ENCODE measurements around the gene AOPEP. TPM values are rescaled to one million over a fixed set of nuclear protein-coding genes. Genes with fewer than 3 reads are reported as not detected.
A peak's percentile ranks its signal among the peaks of the same experiment; 100 is the strongest.

Gene AOPEP
- total RNA-seq, 1 experiment from 2014 or later = 89.5 TPM

- intact Hi-C loops (cut with micrococcal nuclease; ENCODE audit: unreplicated experiment) = loop anchor here (5.0 kb wide), 1 partner anchor 460 kb away; no protein-coding TSS in a partner anchor
- no TSS peak for BruUV-seq (replicated peaks)
- peak; percentile 80 for DNase-seq
- H3K4me1 Mint-ChIP-seq (ENCODE audit: low read depth, unreplicated experiment) = peaks cover 19% of the 10 kb centered on the region
- H3K27ac Mint-ChIP-seq (ENCODE audit: unreplicated experiment) = no peak overlapping the region
- no peaks in the 10 kb centered on the region for H3K27me3 Mint-ChIP-seq (ENCODE audit: unreplicated experiment)
- CTCF ChIA-PET = interaction anchor here (0.6 to 1.7 kb wide), 7 partner anchors 35 to 459 kb away, joined by 3 to 12 read pairs (median 5); partner anchors contain the start of gene AOPEP
- H3K36me3 Mint-ChIP-seq (ENCODE audit: insufficient read depth, unreplicated experiment) = peaks cover 5% of the 10 kb centered on the region
- peak; percentile 79 for TF ChIP-seq CTCF (IDR thresholded peaks at IDR 0.05; ENCODE audit: unreplicated experiment)
- no peak overlapping the region for H3K4me3 Mint-ChIP-seq (ENCODE audit: low read depth, unreplicated experiment)
- no peaks in the 10 kb centered on the region for H3K9me3 Mint-ChIP-seq (ENCODE audit: low read depth, unreplicated experiment)
Observed at GRCh38 chr9:95127249-95128176, 401.0 kb downstream of the AOPEP start.

GRCh38 chr9:95128177-95128524 lies 401.7 kb downstream of the AOPEP start:
- Mint-ChIP-seq H3K27me3 (ENCODE audit: unreplicated experiment) (no peaks in the 10 kb centered on the region), H3K4me3 (ENCODE audit: low read depth, unreplicated experiment) (no peak overlapping the region), H3K36me3 (ENCODE audit: insufficient read depth, unreplicated experiment) (peaks cover 5% of the 10 kb centered on the region), H3K4me1 (ENCODE audit: low read depth, unreplicated experiment) (peaks cover 19% of the 10 kb centered on the region), H3K9me3 (ENCODE audit: low read depth, unreplicated experiment) (no peaks in the 10 kb centered on the region), H3K27ac (ENCODE audit: unreplicated experiment) (no peak overlapping the region)
- DNase-seq = no peak
- BruUV-seq (replicated peaks) = no TSS peak
- no peak for TF ChIP-seq CTCF (IDR thresholded peaks at IDR 0.05; ENCODE audit: unreplicated experiment)
- CTCF ChIA-PET = interaction anchor here (0.6 to 1.7 kb wide), 8 partner anchors 36 to 459 kb away, joined by 3 to 12 read pairs (median 4); partner anchors contain the start of gene AOPEP
- intact Hi-C loops (cut with micrococcal nuclease; ENCODE audit: unreplicated experiment) = loop anchor here (5.0 kb wide), 1 partner anchor 461 kb away; no protein-coding TSS in a partner anchor

GRCh38 chr9:95129476-95130291 lies 403.2 kb downstream of the AOPEP start:
- TF ChIP-seq CTCF (IDR thresholded peaks at IDR 0.05; ENCODE audit: unreplicated experiment) = no peak
- Mint-ChIP-seq H3K27ac (ENCODE audit: unreplicated experiment) (no peak overlapping the region), H3K9me3 (ENCODE audit: low read depth, unreplicated experiment) (no peaks in the 10 kb centered on the region), H3K4me3 (ENCODE audit: low read depth, unreplicated experiment) (no peak overlapping the region), H3K36me3 (ENCODE audit: insufficient read depth, unreplicated experiment) (peaks cover 5% of the 10 kb centered on the region), H3K27me3 (ENCODE audit: unreplicated experiment) (no peaks in the 10 kb centered on the region), H3K4me1 (ENCODE audit: low read depth, unreplicated experiment) (peaks cover 19% of the 10 kb centered on the region)
- no TSS peak for BruUV-seq (replicated peaks)
- DNase-seq = no peak
- intact Hi-C loops (cut with micrococcal nuclease; ENCODE audit: unreplicated experiment) = loop anchor here (2.0 to 5.0 kb wide), 2 partner anchors 347 to 462 kb away; no protein-coding TSS in a partner anchor
- CTCF ChIA-PET = no interaction called here

GRCh38 chr9:95130484-95130883 lies 404.0 kb downstream of the AOPEP start:
- Mint-ChIP-seq H3K36me3 (ENCODE audit: insufficient read depth, unreplicated experiment) (peaks cover 5% of the 10 kb centered on the region), H3K9me3 (ENCODE audit: low read depth, unreplicated experiment) (no peaks in the 10 kb centered on the region), H3K27me3 (ENCODE audit: unreplicated experiment) (no peaks in the 10 kb centered on the region), H3K27ac (ENCODE audit: unreplicated experiment) (no peak overlapping the region), H3K4me1 (ENCODE audit: low read depth, unreplicated experiment) (peaks cover 19% of the 10 kb centered on the region), H3K4me3 (ENCODE audit: low read depth, unreplicated experiment) (no peak overlapping the region)
- no TSS peak for BruUV-seq (replicated peaks)
- no peak for TF ChIP-seq CTCF (IDR thresholded peaks at IDR 0.05; ENCODE audit: unreplicated experiment)
- DNase-seq = no peak
- intact Hi-C loops (cut with micrococcal nuclease; ENCODE audit: unreplicated experiment) = loop anchor here (2.0 kb wide), 1 partner anchor 348 kb away; no protein-coding TSS in a partner anchor
- CTCF ChIA-PET = interaction anchor here (1.8 to 2.1 kb wide), 2 partner anchors 449 to 461 kb away, joined by 7 to 10 read pairs; no protein-coding TSS in a partner anchor
